Fibroblast of lung (primary cell): ENCODE data around the gene VAV2. TPM values are rescaled to one million over a fixed set of nuclear protein-coding genes. Genes with fewer than 3 reads are reported as not detected.

ENCODE experiments used
- DNase-seq, 2 donors: peaks; one replicate each; pipeline versions ENCODE4 v3.0.0 to v3.0.0-alpha.2; 2010; ENCODE audit warnings: low read depth in 2 of 2
- H2AFZ ChIP-seq: 2 replicates; pipeline ENCODE4 v1.5.1; 2012; ENCODE audit warnings: low read length, control low read depth, inconsistent platforms
- H3K27ac ChIP-seq: 2 replicates; pipeline ENCODE4 v1.5.1; 2011; ENCODE audit warnings: low read length, control low read depth; ENCODE audit not compliant: insufficient read depth
- H3K27me3 ChIP-seq: 2 replicates; pipeline ENCODE4 v1.5.1; 2011; ENCODE audit warnings: mild to moderate bottlenecking, low read length; ENCODE audit not compliant: control insufficient read depth, insufficient read depth
- H3K36me3 ChIP-seq: 2 replicates; pipeline ENCODE4 v1.5.1; 2011; ENCODE audit warnings: low read length; ENCODE audit not compliant: control insufficient read depth, insufficient read depth
- H3K4me1 ChIP-seq: 2 replicates; pipeline ENCODE4 v1.5.1; 2011; ENCODE audit warnings: low read length; ENCODE audit not compliant: control insufficient read depth, insufficient read depth; ENCODE audit errors: extremely low read depth
- H3K4me2 ChIP-seq: 2 replicates; pipeline ENCODE4 v1.5.1; 2011; ENCODE audit warnings: low read length, control low read depth; ENCODE audit not compliant: insufficient read depth; ENCODE audit errors: extremely low read depth
- H3K4me3 ChIP-seq, 4 experiments: fragments of 200-600 bp in 1 of 4; sonication (generic) in 1 of 4; replicated peaks in 1 of 4; 2 replicates each; pipeline ENCODE4 v1.5.1; 2011 to 2016; ENCODE audit warnings: low read length in 4 of 4, low read depth in 3 of 4, mild to moderate bottlenecking in 3 of 4, control low read depth in 2 of 4, inconsistent platforms in 1 of 4, mixed read lengths in 1 of 4; ENCODE audit not compliant: insufficient read depth in 1 of 4; ENCODE audit errors: control extremely low read depth in 1 of 4
- H3K79me2 ChIP-seq: 2 replicates; pipeline ENCODE4 v1.5.1; 2012; ENCODE audit warnings: mild to moderate bottlenecking, low read length, inconsistent platforms; ENCODE audit not compliant: control insufficient read depth, insufficient read depth
- H3K9ac ChIP-seq: 2 replicates; pipeline ENCODE4 v1.5.1; 2011; ENCODE audit warnings: mild to moderate bottlenecking, low read length, control low read depth; ENCODE audit not compliant: insufficient read depth
- H3K9me3 ChIP-seq: 2 replicates; pipeline ENCODE4 v1.5.1; 2012; ENCODE audit warnings: low read depth, low read length; ENCODE audit not compliant: control insufficient read depth, insufficient read depth
- H4K20me1 ChIP-seq: 2 replicates; pipeline ENCODE4 v1.5.1; 2011; ENCODE audit warnings: low read length; ENCODE audit not compliant: control insufficient read depth, insufficient read depth; ENCODE audit errors: extremely low read depth
- CTCF ChIP-seq, 2 donors: IDR thresholded peaks in 1 of 2; conservative IDR thresholded peaks in 1 of 2; 1 replicate in 1 of 2; 2 replicates in 1 of 2; pipeline ENCODE4 v1.5.1; 2011 to 2012; ENCODE audit warnings: low read length in 2 of 2, control low read depth in 1 of 2, inconsistent platforms in 1 of 2, low read depth in 1 of 2, mild to moderate bottlenecking in 1 of 2
- EZH2 ChIP-seq: IDR thresholded peaks from 2 replicates; pipeline ENCODE4 v1.5.1; 2012; ENCODE audit warnings: low read length, control low read depth, mild to moderate bottlenecking; ENCODE audit errors: missing control alignments
- polyA plus RNA-seq, 2 donors: library from polyadenylated mRNA; depleted of rRNA in 1 of 2; stranded (reverse) in 1 of 2; unstranded in 1 of 2; fragments of >200 nt; gene quantifications; 2 replicates each; pipeline ENCODE4 v1.2.1, GENCODE V29; 2011 to 2012; ENCODE audit warnings: missing spikeins in 1 of 2
- total RNA-seq: library from RNA; depleted of rRNA; stranded (reverse); fragments of >200 nt; gene quantifications from 2 replicates; pipeline ENCODE4 v1.2.1, GENCODE V29; 2014

VAV2 gene
- total and polyA plus RNA-seq, 2 donors (not counting 1 experiment from before 2014, with no cell fraction given), result 13.7 to 17.7 TPM

- no peak for DNase-seq
- Histone ChIP-seq H3K4me2 (no peak overlapping the region), H3K4me3 (no peak overlapping the region), H4K20me1 (no peaks in the 10 kb centered on the region), H3K79me2 (no peaks in the 10 kb centered on the region), H3K9me3 (no peaks in the 10 kb centered on the region), H3K4me1 (no peaks in the 10 kb centered on the region), H2AFZ (no peak overlapping the region), H3K27ac (no peak overlapping the region), H3K36me3 (peaks cover 28% of the 10 kb centered on the region), H3K9ac (no peak overlapping the region), H3K27me3 (no peaks in the 10 kb centered on the region)
- TF ChIP-seq CTCF (conservative IDR thresholded peaks at IDR 0.05 in 1 of 2, IDR thresholded peaks at IDR 0.05 in 1 of 2; ENCODE audit: low read depth in 1 of 2, low read length in 2 of 2) (no peak), EZH2 (no peak)
Observed at GRCh38 chr9:134036130-134036529, 44.0 kb upstream of the VAV2 start.

- H4K20me1 ChIP-seq, result no peaks in the 10 kb centered on the region
Observed at GRCh38 chr9:134035041-134036039, 43.2 kb upstream of the VAV2 start.

More at GRCh38 chr9:134035041-134036039, 43.2 kb upstream of the VAV2 start:
- no peak for TF ChIP-seq EZH2
- no peak for TF ChIP-seq CTCF (conservative IDR thresholded peaks at IDR 0.05 in 1 of 2, IDR thresholded peaks at IDR 0.05 in 1 of 2; ENCODE audit: low read depth in 1 of 2, low read length in 2 of 2)
- H3K4me3 ChIP-seq, result no peak overlapping the region
- peaks cover 30% of the 10 kb centered on the region for H3K36me3 ChIP-seq
- H2AFZ ChIP-seq, result no peak overlapping the region
- no peak overlapping the region for H3K4me2 ChIP-seq
- H3K4me1 ChIP-seq, result no peaks in the 10 kb centered on the region
- no peak overlapping the region for H3K27ac ChIP-seq
- H3K9ac ChIP-seq, result no peak overlapping the region
- no peaks in the 10 kb centered on the region for H3K79me2 ChIP-seq
- DNase-seq, result no peak
- no peaks in the 10 kb centered on the region for H3K9me3 ChIP-seq
- H3K27me3 ChIP-seq, result no peaks in the 10 kb centered on the region
